ENCODE measurements around the gene GNB1L.
"Not testable (repeated sequence)": the region's sequence is repeated elsewhere in the genome, so short reads cannot be mapped to it uniquely, and the experiment has no call there.

Gene GNB1L

DNA sequence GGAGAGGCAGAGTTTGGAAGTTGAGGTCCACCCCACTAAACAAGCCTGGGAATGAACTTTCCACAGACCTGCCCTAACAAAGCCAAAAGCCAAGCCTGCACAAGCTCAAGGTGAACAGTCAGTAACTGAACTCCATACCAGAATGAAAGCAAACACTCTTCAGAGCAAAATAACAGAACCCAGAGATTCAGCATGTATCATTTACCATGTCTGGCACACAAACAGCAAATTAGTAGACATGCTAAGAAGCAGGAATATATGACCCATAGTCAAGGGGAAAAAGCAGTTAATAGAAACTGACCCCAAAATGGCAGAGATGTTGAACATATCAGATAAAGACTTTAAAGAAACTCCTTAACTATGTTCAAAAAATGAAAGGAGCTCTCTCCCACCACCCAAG is 62.8 kb downstream of the GNB1L start:
- DNase-seq, result no peak

- no peak for DNase-seq
These were observed 63.4 kb downstream of the GNB1L start for GRCh38 chr22:19791243-19791642.

GRCh38 chr22:19789828-19790227 is 64.8 kb downstream of the GNB1L start:
- no peak for DNase-seq

GRCh38 chr22:19789406-19789805 is 65.3 kb downstream of the GNB1L start:
- DNase-seq, result no peak

DNA sequence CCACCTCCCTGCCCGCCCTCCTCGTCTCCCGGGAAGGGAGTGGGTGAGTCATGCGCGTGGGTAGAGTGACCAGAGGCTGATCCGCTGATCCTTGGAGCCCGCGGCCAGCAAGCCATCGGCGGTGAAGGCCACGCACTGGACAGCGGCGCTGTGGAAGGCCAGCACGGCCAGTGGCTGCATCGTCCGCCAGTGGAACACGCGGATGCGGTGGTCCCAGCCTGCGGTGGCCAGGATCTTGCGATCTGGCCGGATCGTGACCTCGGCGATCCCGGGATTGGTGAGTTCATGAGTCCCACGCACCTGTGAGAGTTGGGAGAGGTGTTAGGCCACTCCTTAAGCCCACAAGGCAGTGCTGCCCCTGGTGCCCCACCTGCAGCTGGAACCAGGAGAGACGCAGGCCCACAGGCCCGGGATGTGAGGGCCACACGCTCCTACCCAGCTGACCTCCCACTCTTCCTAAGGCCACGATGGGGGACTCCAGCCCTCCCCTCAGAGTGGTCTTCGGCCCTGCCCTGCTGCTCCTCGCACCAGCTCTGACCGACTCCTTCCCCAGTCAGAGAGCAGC is 65.9 kb downstream of the GNB1L start:
- DNase-seq, result no peak

DNA sequence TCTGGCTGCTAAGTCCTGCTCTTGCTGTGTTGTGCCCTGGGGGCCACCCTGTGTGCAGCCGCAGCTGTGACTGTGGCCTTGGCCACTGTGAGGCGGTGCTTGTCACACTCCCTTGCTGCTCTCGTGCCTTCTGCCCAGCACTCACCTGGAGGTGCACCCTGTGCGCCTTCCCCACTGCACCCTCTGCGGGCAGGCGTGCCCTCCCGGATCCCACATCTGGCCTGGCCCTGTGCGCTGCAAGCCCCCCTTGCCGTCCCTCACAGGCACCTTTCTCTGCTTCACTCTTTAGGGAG is 66.9 kb downstream of the GNB1L start:
- DNase-seq, result no peak

GRCh38 chr22:19786959-19787848 is 67.5 kb downstream of the GNB1L start:
- no peak for DNase-seq

DNA sequence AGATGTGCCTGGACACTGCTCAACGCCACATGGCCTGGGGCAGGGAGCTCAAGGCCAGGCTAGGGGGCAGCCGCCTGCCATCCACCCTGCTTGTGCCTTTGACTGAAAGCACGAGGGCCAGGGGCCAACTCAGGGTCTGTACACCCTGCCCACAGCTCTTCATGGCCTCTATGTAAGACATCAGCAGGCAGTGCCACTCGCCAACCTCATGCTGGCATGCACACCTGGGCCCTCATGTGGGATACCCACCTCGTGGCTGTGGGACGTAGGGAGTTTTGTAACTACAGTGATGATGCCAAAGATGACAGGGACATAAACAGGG is 68.4 kb downstream of the GNB1L start:
- DNase-seq, result no peak

- no peak for DNase-seq
These were observed 69.0 kb downstream of the GNB1L start for GRCh38 chr22:19785461-19786263.

GRCh38 chr22:19784384-19785175 is 70.1 kb downstream of the GNB1L start:
- DNase-seq, result no peak

DNA sequence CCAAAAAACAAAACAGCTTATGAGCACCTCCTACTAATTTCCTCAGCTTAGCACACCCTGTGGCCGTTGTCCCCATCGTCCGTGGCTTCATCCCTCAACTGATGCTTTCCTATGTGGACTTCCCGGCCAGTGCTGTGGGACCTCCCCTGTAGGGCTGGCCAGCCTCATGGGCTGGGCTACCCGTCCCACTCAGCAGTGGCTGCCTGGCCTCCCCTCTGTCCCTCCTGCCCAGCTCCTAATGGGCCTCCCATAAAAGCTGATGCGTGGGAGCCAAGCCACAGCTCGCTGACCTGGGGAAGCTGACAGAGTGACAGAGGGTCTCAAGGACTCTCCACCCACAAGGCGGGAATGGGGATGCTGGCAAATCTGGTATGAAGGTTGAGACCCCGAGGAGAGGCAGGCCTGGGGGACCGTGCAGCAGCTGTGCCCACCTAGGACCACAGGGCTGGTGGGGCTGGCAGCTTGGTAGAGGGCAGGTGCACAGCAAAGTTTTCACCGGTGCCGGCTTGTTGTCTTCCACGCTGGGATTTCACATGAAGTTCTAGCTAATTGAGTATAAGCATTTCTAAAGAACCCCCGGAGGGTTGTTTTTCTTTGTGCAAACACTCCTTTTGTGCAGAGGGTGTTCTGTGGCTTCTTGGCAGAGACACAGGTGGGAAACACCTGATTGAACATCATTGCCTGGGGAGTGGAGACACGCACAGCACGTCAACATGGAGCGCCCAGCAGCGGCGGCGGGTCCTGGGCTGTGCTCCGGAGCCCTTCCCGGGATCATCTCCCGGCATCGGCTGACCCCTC is 70.9 kb downstream of the GNB1L start:
- no peak for DNase-seq

DNA sequence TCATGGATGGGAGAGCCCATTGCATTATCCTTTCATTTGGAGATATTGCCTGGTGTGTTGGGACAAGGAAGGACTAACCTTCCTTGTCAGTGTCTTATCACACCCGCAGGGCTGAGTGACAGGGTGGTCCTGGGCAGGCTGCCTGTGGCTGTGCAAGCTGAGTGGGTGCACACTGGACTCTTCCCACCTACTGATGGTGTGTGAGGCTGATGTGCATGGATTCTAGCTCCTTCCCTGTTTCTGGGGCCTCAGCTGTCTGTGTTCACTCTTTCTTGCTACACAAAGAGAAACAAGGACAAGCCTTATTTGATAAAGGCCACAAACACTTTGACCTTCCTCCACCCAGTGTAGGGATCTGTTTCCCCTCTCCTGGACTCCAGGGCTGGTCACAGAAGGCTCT is 72.1 kb downstream of the GNB1L start:
- DNase-seq, result no peak

- no peak for DNase-seq
These were observed 74.9 kb downstream of the GNB1L start for GRCh38 chr22:19779685-19780268.

DNA sequence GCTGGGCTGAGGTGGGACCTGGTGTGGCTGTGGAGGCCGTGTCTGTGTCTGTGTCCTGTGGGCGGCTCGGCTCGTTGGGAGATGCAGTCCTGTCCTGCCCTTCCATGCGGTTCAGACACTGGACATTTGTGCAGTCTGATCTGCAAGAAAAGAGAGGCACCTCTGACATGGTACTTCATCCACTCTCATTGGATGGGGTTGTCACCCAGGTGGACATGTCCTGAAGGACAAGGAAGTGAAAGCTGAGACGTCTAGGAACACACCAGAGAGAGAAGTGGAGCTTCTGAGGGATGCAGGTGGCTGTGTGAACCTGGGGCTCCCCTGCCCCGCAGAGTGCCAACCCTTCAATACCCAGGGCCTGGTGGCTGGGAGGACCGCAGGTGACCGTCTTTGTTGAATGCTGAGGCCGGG is 75.7 kb downstream of the GNB1L start:
- DNase-seq, result no peak

DNA sequence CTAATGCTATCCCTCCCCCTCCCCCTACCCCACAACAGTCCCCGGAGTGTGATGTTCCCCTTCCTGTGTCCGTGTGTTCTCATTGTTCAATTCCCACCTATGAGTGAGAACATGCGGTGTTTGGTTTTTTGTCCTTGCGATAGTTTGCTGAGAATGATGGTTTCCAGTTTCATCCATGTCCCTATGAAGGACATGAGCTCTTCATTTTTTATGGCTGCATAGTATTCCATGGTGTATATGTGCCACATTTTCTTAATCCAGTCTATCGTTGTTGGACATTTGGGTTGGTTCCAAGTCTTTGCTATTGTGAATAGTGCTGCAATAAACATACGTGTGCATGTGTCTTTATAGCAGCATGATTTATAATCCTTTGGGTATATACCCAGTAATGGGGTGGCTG is 77.5 kb downstream of the GNB1L start:
- DNase-seq, result not testable (repeated sequence)

DNA sequence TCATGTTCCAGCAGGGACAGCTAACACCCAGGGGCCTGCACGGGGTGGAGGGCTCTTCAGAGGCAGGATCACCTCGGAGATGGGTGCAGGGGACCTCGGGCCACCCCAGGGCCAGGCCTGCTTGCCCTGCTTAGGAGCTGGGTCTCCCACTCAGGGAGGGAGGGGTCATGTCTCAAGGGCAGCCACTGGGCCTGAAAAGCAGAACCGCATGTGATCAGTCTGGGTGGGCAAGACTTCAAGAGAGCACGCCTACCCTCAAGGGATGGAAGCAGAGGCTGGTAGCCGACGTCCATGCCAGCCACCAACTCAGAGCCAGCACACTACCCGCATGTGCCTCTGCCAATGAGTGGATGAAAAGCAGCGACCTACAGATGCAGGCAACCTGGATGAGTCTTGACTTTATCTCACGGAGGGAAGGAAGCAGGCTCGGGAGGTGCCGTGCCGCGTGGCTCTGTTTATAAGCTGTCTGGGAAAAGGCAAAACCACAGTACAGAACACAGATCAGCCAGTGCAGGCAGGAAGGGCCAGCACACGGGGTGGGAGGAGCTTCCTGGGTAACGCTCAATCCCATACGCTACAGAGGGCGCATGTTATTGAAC is 78.1 kb downstream of the GNB1L start:
- DNase-seq, result no peak

DNA sequence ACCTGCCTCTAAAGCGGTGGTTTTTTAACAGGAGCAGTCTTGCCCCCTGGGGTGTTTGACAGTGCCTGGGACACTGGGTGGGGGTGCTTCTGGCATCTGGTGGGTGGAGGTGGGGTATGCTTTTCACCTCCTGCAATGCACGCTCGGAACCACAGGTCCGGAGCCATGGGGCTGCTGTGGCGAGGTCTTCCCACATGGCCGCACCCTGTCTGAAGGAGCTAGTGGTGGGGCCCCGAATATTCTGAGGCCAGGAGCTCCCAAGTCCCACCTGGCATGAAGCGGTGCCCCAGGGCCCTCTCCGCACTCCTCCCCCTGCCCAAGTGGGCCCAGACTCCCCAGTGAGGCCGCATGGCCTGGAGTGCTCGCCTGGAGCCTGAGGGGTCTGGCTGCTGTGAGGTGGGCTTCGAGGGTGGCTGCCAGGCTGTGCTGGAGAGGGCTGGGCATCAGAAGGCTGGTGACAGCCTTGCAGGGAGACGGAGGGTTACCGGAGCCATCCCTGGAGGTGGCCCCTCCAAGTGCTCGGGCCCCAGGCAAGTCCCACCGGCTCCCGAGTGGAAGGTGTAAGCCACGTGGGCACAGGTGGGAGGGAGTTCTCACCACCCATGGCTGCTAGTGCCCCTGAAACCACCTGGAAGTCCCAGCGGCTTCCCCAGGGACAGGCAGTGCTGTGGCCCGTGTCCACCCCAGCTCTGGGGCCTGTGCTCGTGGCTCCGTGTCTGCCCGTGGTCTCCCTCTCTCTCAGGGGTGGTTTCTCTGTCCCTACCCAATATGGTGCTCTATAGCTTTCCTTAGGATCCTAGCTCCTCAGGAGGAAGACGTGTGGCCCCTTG is 79.0 kb downstream of the GNB1L start:
- no peak for DNase-seq

DNA sequence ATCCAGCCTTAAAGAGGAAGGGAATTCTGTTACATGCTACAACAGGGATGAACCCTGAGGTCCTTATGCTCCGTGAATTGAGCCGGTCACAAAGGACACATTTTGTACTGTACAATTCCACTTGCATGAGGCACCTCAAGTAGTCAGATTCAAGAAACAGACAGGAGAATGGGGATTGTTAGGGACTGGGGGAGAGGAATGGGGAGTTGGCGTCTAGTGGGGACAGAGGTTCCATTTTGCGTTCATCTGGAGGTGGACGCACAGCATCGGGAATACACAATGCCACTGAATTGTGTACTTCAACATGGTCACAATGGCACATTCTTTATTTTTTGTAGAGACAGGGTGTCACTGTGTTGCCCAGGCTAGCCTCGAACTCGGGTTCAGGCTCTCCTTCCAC is 80.0 kb downstream of the GNB1L start:
- DNase-seq, result no peak

GRCh38 chr22:19773470-19774040 is 81.1 kb downstream of the GNB1L start:
- DNase-seq, result no peak

Measured in activated CD4-positive, alpha-beta T cell treated with anti-CD3 and anti-CD28 coated beads, Interleukin-2, amount 50 U/mL, for 4 hours (primary cell).